HG03575 (cell line): ENCODE measurements around the gene DUSP15.
"Not testable (repeated sequence)": the region's sequence is repeated elsewhere in the genome, so short reads cannot be mapped to it uniquely, and the experiment has no call there.

Experiments
- ATAC-seq: cut with Tn5 transposase; IDR thresholded peaks from one replicate; pipeline ENCODE4 v1.9.1; 2021; ENCODE audit not compliant: unreplicated experiment, insufficient number of reproducible peaks, low FRiP score; ENCODE audit errors: extremely low read depth

DUSP15 gene, protein sequence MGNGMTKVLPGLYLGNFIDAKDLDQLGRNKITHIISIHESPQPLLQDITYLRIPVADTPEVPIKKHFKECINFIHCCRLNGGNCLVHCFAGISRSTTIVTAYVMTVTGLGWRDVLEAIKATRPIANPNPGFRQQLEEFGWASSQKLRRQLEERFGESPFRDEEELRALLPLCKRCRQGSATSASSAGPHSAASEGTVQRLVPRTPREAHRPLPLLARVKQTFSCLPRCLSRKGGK

DNA sequence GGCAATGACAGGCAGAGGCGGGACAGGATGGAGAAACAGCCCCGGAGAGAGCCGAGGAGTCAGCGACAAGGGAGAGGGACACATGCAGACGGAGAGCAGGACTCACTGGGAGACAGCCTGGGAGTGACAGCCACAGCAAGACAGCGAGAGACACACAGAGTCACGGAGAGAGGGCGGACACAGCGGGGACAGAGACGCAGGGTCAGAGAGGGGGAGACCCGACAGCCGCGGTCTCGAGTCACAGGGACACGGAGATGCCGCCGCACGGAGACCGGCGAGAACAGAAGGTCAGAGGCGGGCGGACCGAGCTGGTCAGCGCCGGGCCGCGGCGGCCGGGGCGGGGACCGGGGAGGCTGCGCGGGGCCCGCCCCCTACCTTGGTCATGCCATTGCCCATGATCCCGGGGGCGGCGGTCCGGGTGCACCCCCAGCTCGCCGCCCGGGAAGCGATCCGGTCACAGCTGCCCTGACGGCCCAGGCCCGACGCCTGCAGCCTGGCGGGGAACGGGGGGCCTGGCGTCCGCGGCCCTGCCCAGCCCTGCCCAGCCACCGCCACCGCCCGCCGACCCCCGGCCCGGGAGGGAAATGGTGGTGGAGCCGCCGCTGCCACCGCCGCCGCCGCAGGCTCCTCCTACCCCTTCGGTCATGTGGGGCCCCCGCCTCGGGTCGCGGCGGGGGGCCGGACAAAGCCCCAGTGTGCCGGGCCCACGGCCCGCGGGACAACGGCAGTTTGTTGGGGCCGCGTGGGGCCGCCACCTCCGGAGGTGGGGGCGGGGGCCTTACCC lies at the start of gene DUSP15, which contains the start of gene TTLL9:
Gene DUSP15, minus strand, starts transcription at position 586 of the 784 bp plus-strand sequence. Its CDS starts 190 bp downstream, at position 396.
Gene TTLL9, plus strand, starts transcription at position 693 of the 784 bp plus-strand sequence. CDS start 493 bp downstream, outside the sequence.
- ATAC-seq, result no peak

DNA sequence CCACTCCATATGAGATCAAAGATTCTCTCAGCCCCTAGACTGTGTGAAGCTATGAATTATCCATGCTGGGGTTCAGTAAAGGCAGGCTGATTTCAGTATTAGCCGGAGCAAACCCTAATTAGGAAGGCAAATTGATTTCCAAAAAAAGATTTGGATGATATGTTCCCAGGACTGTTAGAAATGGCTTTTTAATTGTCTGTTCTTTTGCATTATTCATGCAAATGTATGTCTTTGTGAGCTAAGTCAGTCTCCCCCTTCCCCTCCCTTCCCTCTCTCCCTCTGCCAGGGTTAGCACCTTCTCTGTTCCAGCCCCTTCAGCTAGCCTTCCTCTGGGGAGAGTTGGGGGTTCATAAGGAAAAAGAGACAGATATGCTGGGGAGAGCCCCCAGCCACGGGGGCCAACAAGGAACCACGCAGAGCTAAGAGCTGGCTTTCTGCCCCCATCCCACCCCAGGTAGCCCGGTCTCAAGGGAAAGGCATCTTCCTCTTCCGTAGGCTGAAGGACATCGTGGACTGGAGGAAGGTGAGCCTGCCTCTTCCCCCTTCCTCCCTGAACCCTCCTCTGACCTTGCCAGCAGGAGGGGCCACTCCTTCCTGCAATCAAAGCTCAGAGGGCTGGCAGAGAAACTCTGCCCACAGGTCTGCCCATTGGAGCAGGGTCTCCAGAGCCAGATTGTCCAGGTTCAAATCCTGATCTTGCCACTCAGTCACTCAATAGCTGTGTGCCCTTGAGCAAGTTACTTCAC lies 49.3 kb upstream of the DUSP15 start:
- no peak for ATAC-seq

DNA sequence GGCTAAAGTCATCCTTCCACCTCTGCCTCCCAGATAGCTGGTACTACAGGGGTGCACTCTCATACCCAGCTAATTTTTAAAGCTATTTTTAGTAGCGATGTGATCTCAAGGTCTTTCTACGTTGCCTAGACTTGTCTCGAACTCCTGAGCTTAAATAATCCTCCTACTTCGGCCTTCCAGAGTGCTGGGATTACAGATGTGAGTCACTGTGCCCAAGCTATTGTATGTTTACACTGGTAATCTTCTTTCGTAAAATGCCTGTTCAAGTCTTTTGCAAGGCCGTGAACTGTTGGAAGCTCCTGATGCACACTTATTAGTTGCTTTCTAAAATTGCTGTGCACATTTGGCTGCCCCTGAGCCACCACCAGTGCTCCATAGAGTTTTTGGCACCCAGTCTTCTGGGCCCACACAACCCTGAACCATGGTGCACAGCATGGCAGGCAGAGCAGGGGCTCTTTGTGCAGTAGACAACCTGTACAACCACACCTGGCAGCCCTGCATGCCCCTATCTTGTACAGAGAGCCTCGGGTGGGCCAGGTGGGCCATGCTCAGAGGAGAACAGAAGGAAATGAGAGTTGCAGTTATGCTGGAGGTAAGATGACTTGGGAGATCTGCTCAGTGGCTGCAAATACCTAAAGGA lies 48.3 kb upstream of the DUSP15 start:
- no peak for ATAC-seq

- ATAC-seq, result not testable (repeated sequence)
Measured at GRCh38 chr20:31917962-31918412, 47.7 kb upstream of the DUSP15 start.

DNA sequence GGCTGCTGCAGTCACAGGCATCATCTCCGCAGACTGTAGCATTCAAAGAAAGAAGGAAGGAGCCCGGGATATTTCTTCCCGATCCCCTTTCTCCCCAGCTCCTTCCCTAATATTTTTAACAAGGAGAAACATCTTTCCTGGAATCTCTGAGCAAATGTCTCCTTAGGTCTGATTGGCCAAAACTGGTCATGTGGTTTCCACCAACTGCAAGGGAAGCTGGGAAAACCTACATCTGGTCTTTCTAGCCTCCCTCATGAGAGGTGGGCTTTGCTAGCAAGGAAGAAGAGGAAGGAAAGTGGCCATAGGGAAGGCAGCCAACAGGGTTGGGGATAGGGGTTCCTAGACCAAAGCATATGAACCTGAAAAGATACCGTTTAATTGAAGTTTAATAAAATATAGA lies 46.4 kb upstream of the DUSP15 start:
- no peak for ATAC-seq

GRCh38 chr20:31915491-31916280 lies 45.4 kb upstream of the DUSP15 start:
- ATAC-seq, result no peak

DNA sequence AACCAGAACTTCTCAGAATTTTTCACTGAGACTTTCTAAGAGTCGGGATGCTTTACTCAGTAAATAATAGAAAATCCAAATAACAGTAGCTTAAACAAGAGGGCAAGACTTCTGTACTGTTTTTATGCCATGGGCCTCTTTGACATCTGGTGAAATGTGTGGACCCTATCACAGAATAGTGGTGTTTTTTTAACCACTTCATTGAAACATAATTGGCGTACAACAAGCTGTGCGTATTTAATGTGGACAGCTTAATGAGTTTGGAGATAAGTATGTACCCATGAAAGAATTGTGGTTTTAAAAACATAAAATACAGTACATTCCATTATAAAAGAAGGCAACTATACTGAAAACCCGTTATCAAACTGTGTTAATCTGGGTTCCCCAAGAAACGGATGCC lies 43.8 kb upstream of the DUSP15 start:
- ATAC-seq, result no peak

DNA sequence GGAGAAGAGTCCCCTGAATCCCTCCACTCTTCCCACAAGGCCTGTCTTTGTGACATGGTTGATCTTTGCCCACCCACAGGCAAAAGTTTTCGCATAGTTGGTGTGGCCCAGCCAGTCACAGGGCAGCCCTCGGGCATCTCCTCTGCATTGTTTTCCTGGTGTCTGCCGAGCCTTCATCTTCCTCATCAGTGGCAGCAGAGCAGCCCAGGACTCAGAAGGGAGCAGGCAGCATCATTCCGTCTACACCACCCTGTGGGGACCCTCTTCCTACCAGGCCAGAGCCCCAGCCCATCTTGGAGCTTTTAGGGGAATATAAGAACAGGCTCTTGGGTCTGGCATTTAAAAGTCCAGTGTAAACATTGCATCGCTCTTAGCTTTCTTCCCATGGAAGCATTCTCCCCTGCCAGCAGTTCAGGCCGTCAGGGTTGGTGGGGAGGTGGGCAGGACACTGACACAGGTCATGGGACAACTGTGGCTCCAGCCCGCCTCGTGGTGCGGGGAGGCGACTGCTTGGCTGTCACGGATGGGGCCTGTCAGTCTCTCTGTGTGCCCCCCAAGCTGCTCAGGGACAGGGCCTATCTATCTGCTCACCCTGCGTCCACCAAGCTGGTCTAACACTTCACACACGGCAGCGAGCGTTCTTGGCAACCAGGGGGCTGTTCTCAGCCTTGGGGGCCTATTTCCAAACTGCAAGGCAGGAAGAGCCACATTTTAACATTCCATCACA lies 43.3 kb upstream of the DUSP15 start:
- ATAC-seq, result no peak

- no peak for ATAC-seq
Measured at GRCh38 chr20:31910071-31910803, 39.9 kb upstream of the DUSP15 start.

- ATAC-seq, result no peak
Measured at GRCh38 chr20:31909253-31910070, 39.1 kb upstream of the DUSP15 start.

GRCh38 chr20:31908424-31908823 lies 38.1 kb upstream of the DUSP15 start:
- no peak for ATAC-seq

DNA sequence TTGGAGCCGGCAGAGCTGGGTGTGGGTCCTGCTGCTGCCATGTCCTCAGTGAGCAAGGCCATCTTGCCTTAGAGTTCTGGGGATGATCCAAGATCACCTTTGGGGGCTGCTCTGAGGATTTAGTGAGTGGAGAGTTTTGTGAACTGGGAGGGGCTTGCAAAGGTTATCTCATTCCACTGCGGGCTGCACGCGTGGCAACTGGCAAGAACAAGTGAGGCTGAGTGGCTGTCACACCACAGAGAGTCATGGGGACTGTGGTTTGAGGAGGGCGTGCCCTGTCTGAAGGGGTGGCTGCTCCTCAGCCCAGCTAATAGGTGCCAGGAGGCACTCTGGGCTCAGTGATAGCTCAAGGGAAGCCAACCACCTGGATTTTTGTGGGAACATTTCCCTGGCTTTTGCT lies 37.7 kb upstream of the DUSP15 start:
- no peak for ATAC-seq

DNA sequence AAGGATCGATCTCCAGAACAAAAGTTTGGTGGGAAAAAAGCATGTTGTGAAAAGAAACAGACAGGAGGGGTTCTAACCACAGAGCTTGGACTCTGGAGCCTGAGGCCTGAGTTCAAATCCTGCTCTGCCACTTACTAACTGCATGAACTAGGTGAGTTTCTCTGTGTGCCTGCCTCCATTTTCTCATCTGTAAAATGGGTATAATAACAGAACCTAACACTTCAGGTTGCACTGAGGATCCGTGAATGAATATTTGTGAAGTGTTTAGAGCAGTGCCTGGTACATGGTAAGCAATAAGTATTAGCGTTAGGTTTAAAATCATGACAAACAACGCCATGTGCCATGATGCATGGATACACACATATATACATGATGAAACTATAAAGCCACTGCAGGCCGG lies 36.7 kb upstream of the DUSP15 start:
- ATAC-seq, result no peak

DNA sequence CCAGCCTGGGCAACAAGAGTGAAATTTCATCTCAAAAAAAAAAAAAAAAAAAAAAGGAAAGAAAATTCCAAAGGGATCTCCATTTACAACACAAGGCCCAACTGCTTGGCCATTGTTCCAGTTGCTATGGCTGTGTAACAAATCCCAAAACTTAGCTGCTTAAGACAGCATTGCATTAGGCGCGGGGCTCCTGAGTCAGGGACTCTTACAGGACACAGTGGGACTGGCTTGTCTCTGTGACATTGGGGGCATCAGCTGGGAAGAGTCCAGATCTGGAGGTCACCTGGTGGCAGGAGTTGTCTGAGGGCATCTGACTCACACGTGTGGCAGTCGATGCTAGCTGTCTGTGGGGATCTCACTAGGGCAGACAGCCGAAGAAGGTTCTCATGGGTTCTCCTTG lies 35.7 kb upstream of the DUSP15 start:
- no peak for ATAC-seq

- ATAC-seq, result no peak
Measured at GRCh38 chr20:31903627-31904386, 33.5 kb upstream of the DUSP15 start.

- no peak for ATAC-seq
Measured at GRCh38 chr20:31901615-31902014, 31.3 kb upstream of the DUSP15 start.
